ENCODE data around the gene SAPCD2.
A peak's percentile ranks its signal among the peaks of the same experiment; 100 is the strongest.

SAPCD2 gene

GRCh38 chr9:137107312-137107921 lies 37.1 kb upstream of the SAPCD2 start:
- no peak for DNase-seq

- no peak for DNase-seq
These were observed 36.4 kb upstream of the SAPCD2 start for GRCh38 chr9:137106662-137107250.

- DNase-seq, result no peak
These were observed 35.7 kb upstream of the SAPCD2 start for GRCh38 chr9:137105814-137106661.

- no peak for DNase-seq
These were observed 33.0 kb upstream of the SAPCD2 start for GRCh38 chr9:137103206-137103999.

GRCh38 chr9:137099231-137099630 lies 28.9 kb upstream of the SAPCD2 start:
- no peak for DNase-seq

- no peak for DNase-seq
These were observed 27.6 kb upstream of the SAPCD2 start for GRCh38 chr9:137097761-137098462.

GRCh38 chr9:137096785-137097546 lies 26.6 kb upstream of the SAPCD2 start:
- DNase-seq, result no peak

GRCh38 chr9:137095664-137096517 lies 25.5 kb upstream of the SAPCD2 start:
- peak; percentile 74 for DNase-seq

GRCh38 chr9:137089232-137089947 lies 19.0 kb upstream of the SAPCD2 start:
- DNase-seq, result no peak

GRCh38 chr9:137088121-137088520 lies 17.8 kb upstream of the SAPCD2 start:
- DNase-seq, result no peak

- DNase-seq, result no peak
These were observed 17.1 kb upstream of the SAPCD2 start for GRCh38 chr9:137087409-137087925.

GRCh38 chr9:137086531-137087408 lies 16.4 kb upstream of the SAPCD2 start, which contains the start of gene MAN1B1:
Gene MAN1B1, plus strand, starts transcription at chr9:137086985. Its CDS starts 15 bp downstream, at chr9:137087000.
- peak; percentile 98 for DNase-seq

GRCh38 chr9:137085920-137086530 lies 15.7 kb upstream of the SAPCD2 start:
- no peak for DNase-seq

GRCh38 chr9:137084526-137084925 lies 14.2 kb upstream of the SAPCD2 start:
- DNase-seq, result no peak

- no peak for DNase-seq
These were observed 13.1 kb upstream of the SAPCD2 start for GRCh38 chr9:137083394-137084004.

GRCh38 chr9:137082925-137083290 lies 12.6 kb upstream of the SAPCD2 start:
- DNase-seq, result no peak

- DNase-seq, result no peak
These were observed 12.0 kb upstream of the SAPCD2 start for GRCh38 chr9:137082222-137082924.
